GM21619 (cell line): ENCODE results near the gene ATG3.

ENCODE experiments used
- ATAC-seq: cut with Tn5 transposase; IDR thresholded peaks from one replicate; pipeline ENCODE4 v1.9.1; 2021; ENCODE audit not compliant: unreplicated experiment

The ATG3 gene

GRCh38 chr3:112561734-112562529, at the start of gene ATG3, which contains the start of gene SLC35A5:
TSS of gene ATG3 (minus strand) at chr3:112561962. CDS start at chr3:112561528, 434 bp downstream.
TSS of gene SLC35A5 (plus strand) at chr3:112562045. CDS start at chr3:112563404, 1,359 bp downstream.
- ATAC-seq = peak; percentile 77

- ATAC-seq = no peak
These were observed 48.4 kb upstream of the ATG3 start for GRCh38 chr3:112610121-112610520.

GRCh38 chr3:112607863-112608262, 46.1 kb upstream of the ATG3 start:
- no peak for ATAC-seq

- no peak for ATAC-seq
These were observed 44.3 kb upstream of the ATG3 start for GRCh38 chr3:112606098-112606497.

- no peak for ATAC-seq
These were observed 43.5 kb upstream of the ATG3 start for GRCh38 chr3:112605285-112605684.

- no peak for ATAC-seq
These were observed 42.8 kb upstream of the ATG3 start for GRCh38 chr3:112604536-112604935.

- ATAC-seq = peak; percentile 92
These were observed 40.6 kb upstream of the ATG3 start for GRCh38 chr3:112602217-112602838.

GRCh38 chr3:112598731-112599130, 37.0 kb upstream of the ATG3 start:
- ATAC-seq = no peak

GRCh38 chr3:112597945-112598344, 36.2 kb upstream of the ATG3 start:
- ATAC-seq = no peak

- ATAC-seq = no peak
These were observed 33.1 kb upstream of the ATG3 start for GRCh38 chr3:112594856-112595255.

- no peak for ATAC-seq
These were observed 31.5 kb upstream of the ATG3 start for GRCh38 chr3:112593258-112593657.

GRCh38 chr3:112587336-112587735, 25.6 kb upstream of the ATG3 start:
- no peak for ATAC-seq

- ATAC-seq = no peak
These were observed 24.0 kb upstream of the ATG3 start for GRCh38 chr3:112585782-112586181.

GRCh38 chr3:112583105-112583504, 21.3 kb upstream of the ATG3 start:
- no peak for ATAC-seq

- ATAC-seq = no peak
These were observed 20.6 kb upstream of the ATG3 start for GRCh38 chr3:112582244-112582874.

- ATAC-seq = no peak
These were observed 17.9 kb upstream of the ATG3 start for GRCh38 chr3:112579697-112580096.

- ATAC-seq = no peak
These were observed 17.5 kb upstream of the ATG3 start for GRCh38 chr3:112579232-112579631.

- no peak for ATAC-seq
These were observed 10.9 kb upstream of the ATG3 start for GRCh38 chr3:112572701-112573100.

- no peak for ATAC-seq
These were observed 7.5 kb upstream of the ATG3 start for GRCh38 chr3:112569265-112569664.

- ATAC-seq = no peak
These were observed 6.9 kb upstream of the ATG3 start for GRCh38 chr3:112568642-112569041.

GRCh38 chr3:112564940-112565305, 3.2 kb upstream of the ATG3 start:
- no peak for ATAC-seq
